ENCODE data around the gene ELOVL5.

The ELOVL5 gene

DNA sequence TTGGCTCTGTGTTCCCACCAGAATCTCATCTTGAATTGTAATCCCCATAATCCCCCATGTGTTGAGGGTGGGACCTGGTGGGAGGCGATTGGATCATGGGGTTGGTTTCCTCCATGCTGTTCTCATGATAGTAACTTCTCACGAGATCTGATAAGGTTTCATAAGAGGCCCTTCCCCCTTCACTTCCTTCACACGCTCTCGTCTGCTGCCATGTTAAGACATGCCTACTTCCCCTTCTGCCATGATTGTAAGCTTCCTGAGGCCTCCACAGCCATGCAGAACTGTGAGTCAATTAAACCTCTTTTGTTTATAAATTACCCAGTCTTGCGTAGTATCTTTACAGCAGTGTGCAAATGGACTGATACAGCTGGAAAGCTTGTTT, 90.0 kb downstream of the ELOVL5 start:
- TF ChIP-seq, protein P1, sequence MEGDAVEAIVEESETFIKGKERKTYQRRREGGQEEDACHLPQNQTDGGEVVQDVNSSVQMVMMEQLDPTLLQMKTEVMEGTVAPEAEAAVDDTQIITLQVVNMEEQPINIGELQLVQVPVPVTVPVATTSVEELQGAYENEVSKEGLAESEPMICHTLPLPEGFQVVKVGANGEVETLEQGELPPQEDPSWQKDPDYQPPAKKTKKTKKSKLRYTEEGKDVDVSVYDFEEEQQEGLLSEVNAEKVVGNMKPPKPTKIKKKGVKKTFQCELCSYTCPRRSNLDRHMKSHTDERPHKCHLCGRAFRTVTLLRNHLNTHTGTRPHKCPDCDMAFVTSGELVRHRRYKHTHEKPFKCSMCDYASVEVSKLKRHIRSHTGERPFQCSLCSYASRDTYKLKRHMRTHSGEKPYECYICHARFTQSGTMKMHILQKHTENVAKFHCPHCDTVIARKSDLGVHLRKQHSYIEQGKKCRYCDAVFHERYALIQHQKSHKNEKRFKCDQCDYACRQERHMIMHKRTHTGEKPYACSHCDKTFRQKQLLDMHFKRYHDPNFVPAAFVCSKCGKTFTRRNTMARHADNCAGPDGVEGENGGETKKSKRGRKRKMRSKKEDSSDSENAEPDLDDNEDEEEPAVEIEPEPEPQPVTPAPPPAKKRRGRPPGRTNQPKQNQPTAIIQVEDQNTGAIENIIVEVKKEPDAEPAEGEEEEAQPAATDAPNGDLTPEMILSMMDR (conservative IDR thresholded peaks at IDR 0.05; ENCODE audit: low read depth, low read length), result no peak
- Histone ChIP-seq H3K4me1 (ENCODE audit: low read depth, poor library complexity, severe bottlenecking) (no peaks in the 10 kb centered on the region), H4K20me1 (ENCODE audit: insufficient read depth) (no peaks in the 10 kb centered on the region), H3K4me3 (IDR thresholded peaks at IDR 0.05; ENCODE audit: insufficient read depth, low read depth, low read length) (no peak overlapping the region), H3K4me2 (no peak overlapping the region), H2AFZ (ENCODE audit: low read depth) (no peak overlapping the region), H3K27me3 (ENCODE audit: insufficient read depth, low read depth) (no peaks in the 10 kb centered on the region), H3K27ac (no peak overlapping the region), H3K36me3 (ENCODE audit: insufficient read depth) (no peaks in the 10 kb centered on the region), H3K79me2 (ENCODE audit: insufficient read depth, low read depth) (no peaks in the 10 kb centered on the region), H3K9ac (no peak overlapping the region)

GRCh38 chr6:53258076-53258773, 90.5 kb downstream of the ELOVL5 start:
- Histone ChIP-seq H3K9ac (no peak overlapping the region), H3K36me3 (ENCODE audit: insufficient read depth) (no peaks in the 10 kb centered on the region), H3K79me2 (ENCODE audit: insufficient read depth, low read depth) (no peaks in the 10 kb centered on the region), H2AFZ (ENCODE audit: low read depth) (no peak overlapping the region), H3K4me1 (ENCODE audit: low read depth, poor library complexity, severe bottlenecking) (no peaks in the 10 kb centered on the region), H3K27me3 (ENCODE audit: insufficient read depth, low read depth) (no peaks in the 10 kb centered on the region), H3K27ac (no peak overlapping the region), H3K4me3 (IDR thresholded peaks at IDR 0.05; ENCODE audit: insufficient read depth, low read depth, low read length) (no peak overlapping the region), H4K20me1 (ENCODE audit: insufficient read depth) (no peaks in the 10 kb centered on the region), H3K4me2 (no peak overlapping the region)
- TF ChIP-seq, protein P1 (conservative IDR thresholded peaks at IDR 0.05; ENCODE audit: low read depth, low read length), result no peak

DNA sequence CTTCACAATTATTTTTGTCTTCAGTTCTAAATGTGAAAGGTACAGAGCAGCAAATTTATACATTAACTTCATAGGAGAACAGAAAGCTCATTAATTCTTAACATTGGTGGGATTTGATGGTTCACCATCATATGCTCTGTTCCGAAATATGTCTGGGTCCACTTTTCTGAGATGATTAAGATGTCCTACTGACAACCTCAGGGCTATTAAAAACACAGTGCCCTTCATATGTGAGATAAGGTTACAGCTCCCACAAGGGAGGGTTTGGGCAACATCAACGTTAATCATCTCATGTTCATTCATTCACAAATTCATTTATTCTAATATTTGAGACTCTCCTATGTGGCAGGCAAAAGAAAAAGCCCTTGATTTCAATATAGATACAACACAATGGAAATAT, 91.2 kb downstream of the ELOVL5 start:
- Histone ChIP-seq H3K4me1 (ENCODE audit: low read depth, poor library complexity, severe bottlenecking) (no peaks in the 10 kb centered on the region), H3K9ac (no peak overlapping the region), H3K27me3 (ENCODE audit: insufficient read depth, low read depth) (no peaks in the 10 kb centered on the region), H3K79me2 (ENCODE audit: insufficient read depth, low read depth) (no peaks in the 10 kb centered on the region), H3K4me3 (IDR thresholded peaks at IDR 0.05; ENCODE audit: insufficient read depth, low read depth, low read length) (no peak overlapping the region), H2AFZ (ENCODE audit: low read depth) (no peak overlapping the region), H3K4me2 (no peak overlapping the region), H3K36me3 (ENCODE audit: insufficient read depth) (no peaks in the 10 kb centered on the region), H4K20me1 (ENCODE audit: insufficient read depth) (no peaks in the 10 kb centered on the region), H3K27ac (no peak overlapping the region)
- TF ChIP-seq, protein P1 (conservative IDR thresholded peaks at IDR 0.05; ENCODE audit: low read depth, low read length), result no peak

DNA sequence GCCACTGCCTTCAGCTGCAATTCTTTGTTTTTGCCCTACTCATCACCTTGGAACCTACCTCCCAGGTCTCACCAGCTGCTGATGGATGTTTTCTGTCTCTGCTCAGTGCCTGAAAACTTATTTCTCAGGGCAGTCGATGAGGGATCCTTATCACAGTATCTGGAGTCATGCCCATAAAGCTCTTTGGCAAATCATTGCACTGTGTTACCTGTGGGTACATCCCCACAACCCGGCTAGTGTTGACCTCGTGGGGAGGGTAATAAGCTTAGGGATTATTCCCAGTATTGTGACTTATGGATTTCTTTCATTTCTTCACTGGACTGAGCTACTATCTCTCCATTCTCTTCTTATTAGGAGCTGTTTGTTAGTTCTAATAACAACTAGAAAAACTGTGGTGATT, 91.7 kb downstream of the ELOVL5 start:
- H3K9ac ChIP-seq, result no peak overlapping the region
- H3K36me3 ChIP-seq (ENCODE audit: insufficient read depth), result no peaks in the 10 kb centered on the region

More for the DNA sequence above, 91.7 kb downstream of the ELOVL5 start:
- Histone ChIP-seq H3K27ac (no peak overlapping the region), H3K79me2 (ENCODE audit: insufficient read depth, low read depth) (no peaks in the 10 kb centered on the region), H3K4me2 (no peak overlapping the region), H3K4me1 (ENCODE audit: low read depth, poor library complexity, severe bottlenecking) (no peaks in the 10 kb centered on the region), H4K20me1 (ENCODE audit: insufficient read depth) (no peaks in the 10 kb centered on the region), H3K27me3 (ENCODE audit: insufficient read depth, low read depth) (no peaks in the 10 kb centered on the region), H3K4me3 (IDR thresholded peaks at IDR 0.05; ENCODE audit: insufficient read depth, low read depth, low read length) (no peak overlapping the region), H2AFZ (ENCODE audit: low read depth) (no peak overlapping the region)
- TF ChIP-seq, protein P1 (conservative IDR thresholded peaks at IDR 0.05; ENCODE audit: low read depth, low read length), result no peak

Measured in KMS-11 (cell line).